ENCODE measurements around the gene FBXO42.

DNA sequence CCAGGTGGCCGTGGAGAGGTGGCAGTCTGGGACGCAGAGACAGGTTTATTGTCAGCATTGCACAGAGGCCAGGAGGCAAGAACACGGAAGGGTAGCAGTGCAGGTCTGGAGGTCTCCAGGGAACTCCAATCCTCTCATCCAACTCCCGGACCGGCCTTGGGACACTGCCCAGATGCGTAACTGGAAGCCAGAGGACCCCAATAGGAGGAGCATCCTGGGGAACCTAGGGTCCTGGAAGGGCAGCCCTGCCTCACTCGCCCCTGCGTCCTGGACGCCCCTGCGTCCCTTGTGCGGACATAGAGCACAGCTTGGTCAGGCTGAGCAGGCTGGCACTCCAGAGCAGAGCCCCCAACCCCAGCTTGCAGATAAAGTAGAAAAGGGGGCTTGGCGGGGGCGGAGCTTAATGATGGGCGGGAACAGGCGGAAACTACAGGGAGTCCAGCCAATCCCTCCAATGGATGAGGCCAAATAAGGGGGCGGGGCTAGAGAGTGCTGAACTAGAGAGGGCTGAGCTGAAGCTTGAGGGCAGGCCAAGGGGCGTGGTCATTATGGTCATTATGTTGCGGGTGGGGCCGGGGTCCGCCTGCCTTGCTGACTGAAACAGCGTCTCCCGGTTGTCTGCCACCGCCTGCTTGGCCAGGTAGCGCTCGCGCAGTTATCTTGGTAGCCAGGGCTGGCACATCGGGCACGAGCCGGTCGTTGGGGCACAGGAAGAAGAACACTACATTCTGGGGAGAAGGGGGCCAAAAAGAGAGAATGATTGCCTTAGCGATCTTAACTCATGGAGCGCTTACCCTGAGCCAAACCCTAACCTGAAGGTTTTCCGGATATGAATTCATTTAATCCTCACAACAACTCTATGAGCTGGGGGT lies 136.2 kb downstream of the FBXO42 start:
- TF ChIP-seq FOXM1 (IDR thresholded peaks at IDR 0.05; ENCODE audit: borderline replicate concordance) (no peak), BHLHE40 (IDR thresholded peaks at IDR 0.05; ENCODE audit: borderline replicate concordance) (no peak), TARDBP (IDR thresholded peaks at IDR 0.05) (no peak), FOXK2 (IDR thresholded peaks at IDR 0.05) (no peak), ZNF384 (IDR thresholded peaks at IDR 0.05) (no peak)

All from HEK293T (cell line).